Endothelial cell (in vitro differentiated cells): Measurements from ENCODE around the gene HNRNPM. TPM values are rescaled to one million over a fixed set of nuclear protein-coding genes. Genes with fewer than 3 reads are reported as not detected.

Experiments
- DNase-seq: peaks from one replicate; pipeline ENCODE4 v3.0.0; 2021; ENCODE audit warnings: low spot score
- H3K27ac Mint-ChIP-seq: one replicate; pipeline ENCODE4 v1.8.0; 2021; ENCODE audit warnings: mixed read lengths, inconsistent platforms; ENCODE audit not compliant: unreplicated experiment
- H3K27me3 Mint-ChIP-seq: one replicate; pipeline ENCODE4 v1.8.0; 2021; ENCODE audit warnings: mild to moderate bottlenecking, moderate library complexity, mixed read lengths, inconsistent platforms; ENCODE audit not compliant: unreplicated experiment
- H3K36me3 Mint-ChIP-seq: one replicate; pipeline ENCODE4 v1.8.0; 2021; ENCODE audit warnings: mild to moderate bottlenecking, low read depth, mixed read lengths, inconsistent platforms; ENCODE audit not compliant: unreplicated experiment
- H3K4me1 Mint-ChIP-seq: one replicate; pipeline ENCODE4 v1.8.0; 2021; ENCODE audit warnings: mild to moderate bottlenecking, mixed read lengths, inconsistent platforms; ENCODE audit not compliant: unreplicated experiment
- H3K4me3 Mint-ChIP-seq: one replicate; pipeline ENCODE4 v1.8.0; 2021; ENCODE audit warnings: mild to moderate bottlenecking, mixed read lengths, inconsistent platforms; ENCODE audit not compliant: unreplicated experiment
- H3K9me3 Mint-ChIP-seq: one replicate; pipeline ENCODE4 v1.8.0; 2021; ENCODE audit warnings: mixed read lengths, inconsistent platforms; ENCODE audit not compliant: unreplicated experiment
- CTCF ChIP-seq: fragments of 200-600 bp; sonication (generic); IDR thresholded peaks from one replicate; pipeline ENCODE4 v1.5.0; 2021; ENCODE audit warnings: antibody characterized with exemption; ENCODE audit not compliant: unreplicated experiment
- total RNA-seq: library from RNA; stranded (reverse); fragmentation: NEBNext Ultra II Directional; extraction: Animal tissue kit (Norgen Biotek cat#: 25700); gene quantifications from one replicate; pipeline ENCODE4 v1.2.1, GENCODE V29; 2021; ENCODE audit not compliant: unreplicated experiment

The HNRNPM gene
- total RNA-seq, 1 donor from 2014 or later, result 223 TPM

GRCh38 chr19:8484331-8484894 is 39.6 kb downstream of the HNRNPM start:
- H3K27ac Mint-ChIP-seq, result no peak overlapping the region
- DNase-seq, result no peak

GRCh38 chr19:8485561-8486371 is 41.0 kb downstream of the HNRNPM start:
- DNase-seq, result no peak
- Mint-ChIP-seq H3K27me3 (peaks cover 26% of the 10 kb centered on the region), H3K36me3 (peaks cover 63% of the 10 kb centered on the region), H3K27ac (peak overlapping the region; percentile 48), H3K4me3 (no peak overlapping the region), H3K9me3 (no peaks in the 10 kb centered on the region), H3K4me1 (peaks cover 23% of the 10 kb centered on the region)
- TF ChIP-seq CTCF, result no peak

More at GRCh38 chr19:8484331-8484894, 39.6 kb downstream of the HNRNPM start:
- Mint-ChIP-seq H3K36me3 (peaks cover 64% of the 10 kb centered on the region), H3K9me3 (no peaks in the 10 kb centered on the region), H3K4me1 (peaks cover 23% of the 10 kb centered on the region), H3K27me3 (peaks cover 26% of the 10 kb centered on the region), H3K4me3 (no peak overlapping the region)
- no peak for TF ChIP-seq CTCF

- peaks cover 23% of the 10 kb centered on the region for H3K4me1 Mint-ChIP-seq
- H3K27me3 Mint-ChIP-seq, result peaks cover 21% of the 10 kb centered on the region
- TF ChIP-seq CTCF, result no peak
- peak overlapping the region; percentile 72 for H3K27ac Mint-ChIP-seq
- no peaks in the 10 kb centered on the region for H3K9me3 Mint-ChIP-seq
- peaks cover 54% of the 10 kb centered on the region for H3K36me3 Mint-ChIP-seq
- no peak for DNase-seq
- peak overlapping the region; percentile 75 for H3K4me3 Mint-ChIP-seq
Observed at GRCh38 chr19:8486661-8487136, 41.9 kb downstream of the HNRNPM start.

GRCh38 chr19:8487137-8487851 is 42.5 kb downstream of the HNRNPM start:
- no peak for TF ChIP-seq CTCF
- no peak for DNase-seq
- H3K4me3 Mint-ChIP-seq, result peak overlapping the region; percentile 71
- peaks cover 51% of the 10 kb centered on the region for H3K36me3 Mint-ChIP-seq
- H3K27me3 Mint-ChIP-seq, result peaks cover 21% of the 10 kb centered on the region
- peak overlapping the region; percentile 72 for H3K27ac Mint-ChIP-seq
- H3K4me1 Mint-ChIP-seq, result peaks cover 23% of the 10 kb centered on the region
- no peaks in the 10 kb centered on the region for H3K9me3 Mint-ChIP-seq
